HepG2 (cell line): ENCODE results near the gene CDHR3. TPM values are rescaled to one million over a fixed set of nuclear protein-coding genes. Genes with fewer than 3 reads are reported as not detected.

ENCODE experiments used
- ASH2L ChIP-seq: fragments of 300-600, 200-600 bp; sonication (generic); IDR thresholded peaks from 2 replicates; pipeline ENCODE4 v1.7.0; 2017; ENCODE audit warnings: low read depth, mild to moderate bottlenecking, moderate library complexity, mixed read lengths, low read length; ENCODE audit not compliant: insufficient read length
- FOSL2 ChIP-seq: sonication (generic); formaldehyde crosslinking; IDR thresholded peaks from 2 replicates; pipeline ENCODE4 v1.4.0; 2020; ENCODE audit warnings: missing genetic modification reagents
- FOXO1 ChIP-seq: sonication (generic); formaldehyde crosslinking; IDR thresholded peaks from 2 replicates; pipeline ENCODE4 v1.4.0; 2020; ENCODE audit warnings: missing genetic modification reagents
- GATA4 ChIP-seq: sonication (generic); IDR thresholded peaks from 2 replicates; pipeline ENCODE4 v1.6.1; 2016; ENCODE audit warnings: antibody characterized with exemption, low read depth, borderline replicate concordance
- HDAC6 ChIP-seq: fragments of 200-600 bp; sonication (generic); IDR thresholded peaks from 2 replicates; pipeline ENCODE4 v1.7.0; 2017; ENCODE audit warnings: mild to moderate bottlenecking, antibody characterized with exemption, low read length, low read depth
- KDM3A ChIP-seq: IDR thresholded peaks from 2 replicates; pipeline ENCODE4 v1.6.1; 2018; ENCODE audit warnings: low read depth, missing compliant biosample characterization
- LRRFIP1 ChIP-seq: sonication (generic); formaldehyde crosslinking; conservative IDR thresholded peaks from 2 replicates; pipeline ENCODE4 v1.4.0; 2020; ENCODE audit warnings: missing genetic modification reagents
- MED1 ChIP-seq: sonication (generic); formaldehyde crosslinking; IDR thresholded peaks from 2 replicates; pipeline ENCODE4 v1.4.0; 2020; ENCODE audit warnings: missing genetic modification reagents
- MTERF4 ChIP-seq: sonication (generic); formaldehyde crosslinking; IDR thresholded peaks from 2 replicates; pipeline ENCODE4 v1.8.0; 2023; ENCODE audit warnings: mild to moderate bottlenecking, missing genetic modification reagents
- NFIB ChIP-seq: sonication (generic); formaldehyde crosslinking; IDR thresholded peaks from 2 replicates; pipeline ENCODE4 v1.9.0; 2021; ENCODE audit warnings: missing genetic modification reagents, mild to moderate bottlenecking, borderline replicate concordance
- NFKB2 ChIP-seq: sonication (generic); formaldehyde crosslinking; IDR thresholded peaks from 2 replicates; pipeline ENCODE4 v1.4.0; 2020; ENCODE audit warnings: missing genetic modification reagents, borderline replicate concordance
- NR2F1 ChIP-seq, 2 experiments: fragments of 450-650 bp in 1 of 2; formaldehyde crosslinking in 1 of 2; IDR thresholded peaks; 2 replicates each; pipeline versions ENCODE4 v1.5.0 to v1.6.1; 2016 to 2020; ENCODE audit warnings: mild to moderate bottlenecking in 1 of 2, missing compliant biosample characterization in 1 of 2, missing genetic modification reagents in 1 of 2, moderate library complexity in 1 of 2
- NR3C1 ChIP-seq: sonication (generic); formaldehyde crosslinking; IDR thresholded peaks from 2 replicates; pipeline ENCODE4 v1.4.0; 2020; ENCODE audit warnings: missing genetic modification reagents
- ONECUT2 ChIP-seq: sonication (generic); formaldehyde crosslinking; IDR thresholded peaks from 2 replicates; pipeline ENCODE4 v1.4.0; 2020; ENCODE audit warnings: missing genetic modification reagents
- RFX1 ChIP-seq: fragments of 450-650 bp; IDR thresholded peaks from 2 replicates; pipeline ENCODE4 v1.6.1; 2017
- SAP130 ChIP-seq: IDR thresholded peaks from 2 replicates; pipeline ENCODE4 v1.6.1; 2016; ENCODE audit warnings: low read depth
- SOX13 ChIP-seq, 3 experiments: fragments of 450-650 bp in 1 of 3; sonication (generic) in 1 of 3; formaldehyde crosslinking in 1 of 3; IDR thresholded peaks in 2 of 3; conservative IDR thresholded peaks in 1 of 3; 2 replicates each; pipeline versions ENCODE4 v1.5.0 to v1.6.1; 2016 to 2020; ENCODE audit warnings: antibody characterized with exemption in 1 of 3, mild to moderate bottlenecking in 1 of 3, missing compliant biosample characterization in 1 of 3, missing genetic modification reagents in 1 of 3, moderate library complexity in 1 of 3
- SSRP1 ChIP-seq: IDR thresholded peaks from 2 replicates; pipeline ENCODE4 v1.6.1; 2016; ENCODE audit warnings: control low read depth
- TAF15 ChIP-seq: fragments of 200-400 bp; formaldehyde crosslinking; IDR thresholded peaks from one replicate; pipeline ENCODE4 v1.6.1; 2018; ENCODE audit warnings: mild to moderate bottlenecking, low read depth, low read length; ENCODE audit not compliant: poor library complexity, severe bottlenecking
- TOE1 ChIP-seq: sonication (generic); formaldehyde crosslinking; IDR thresholded peaks from 2 replicates; pipeline ENCODE4 v1.4.0; 2020; ENCODE audit warnings: mild to moderate bottlenecking, missing genetic modification reagents
- ZNF138 ChIP-seq: sonication (generic); formaldehyde crosslinking; IDR thresholded peaks from 2 replicates; pipeline ENCODE4 v1.5.0; 2020; ENCODE audit warnings: mild to moderate bottlenecking, low read depth, missing genetic modification reagents
- ZNF20 ChIP-seq: sonication (generic); formaldehyde crosslinking; IDR thresholded peaks from 2 replicates; pipeline ENCODE4 v1.4.0; 2020; ENCODE audit warnings: mild to moderate bottlenecking, moderate library complexity, missing genetic modification reagents
- ZNF777 ChIP-seq: sonication (generic); formaldehyde crosslinking; IDR thresholded peaks from 2 replicates; pipeline ENCODE4 v1.4.0; 2020; ENCODE audit warnings: missing genetic modification reagents
- ZNF879 ChIP-seq: sonication (generic); formaldehyde crosslinking; IDR thresholded peaks from 2 replicates; pipeline ENCODE4 v1.8.1; 2023; ENCODE audit warnings: missing genetic modification reagents
- ZSCAN21 ChIP-seq: sonication (generic); formaldehyde crosslinking; IDR thresholded peaks from 2 replicates; pipeline ENCODE4 v1.8.0; 2022; ENCODE audit warnings: mild to moderate bottlenecking, missing genetic modification reagents, moderate library complexity, borderline replicate concordance
- polyA plus RNA-seq, 8 experiments: library from polyadenylated mRNA; depleted of rRNA in 3 of 8; stranded (reverse) in 7 of 8; unstranded in 1 of 8; fragments of >200 nt; fragmentation: Illumina TruSeq in 4 of 8; extraction: Trizol in 4 of 8; gene quantifications; 2 replicates each; pipeline versions ENCODE4 v1.2.1 to v1.2.3, GENCODE V29; 2011 to 2016; ENCODE audit warnings: low read depth in 4 of 8, missing spikeins in 1 of 8, mixed read lengths in 1 of 8; ENCODE audit not compliant: insufficient read depth in 1 of 8
- total RNA-seq, 5 experiments: library from RNA; depleted of rRNA; stranded (reverse); fragments of >200 nt; fragmentation: Illumina TruSeq; extraction: Trizol; gene quantifications; 2 replicates each; pipeline ENCODE4 v1.2.3, GENCODE V29; 2016; ENCODE audit warnings: low read depth in 1 of 5

CDHR3 gene
- total and polyA plus RNA-seq, 2 of the 13 experiments (the other 11 are each of a cell fraction or from before 2014, with no cell fraction given), result 6.5 to 11.8 TPM

- TF ChIP-seq GATA4, result 0 out of 2 replicates have a peak, but pooled peaks have one; percentile 37
- no peak for TF ChIP-seq NR2F1 (CRISPR knock-in tag; IDR thresholded peaks at IDR 0.05)
- no peak for TF ChIP-seq TAF15
- peak; percentile 67; the same call in 1 of the 2 replicates for TF ChIP-seq SAP130 (CRISPR knock-in tag)
- no peak for TF ChIP-seq ONECUT2 (CRISPR knock-in tag)
- no peak for TF ChIP-seq NFIB (CRISPR knock-in tag)
- TF ChIP-seq FOSL2 (CRISPR knock-in tag), result peak; percentile 45; the same call in 1 of the 2 replicates
- TF ChIP-seq TOE1 (CRISPR knock-in tag), result no peak
- TF ChIP-seq FOXO1, result peak; percentile 50; the same call in 1 of the 2 replicates
- TF ChIP-seq NFKB2 (CRISPR knock-in tag), result no peak
- TF ChIP-seq ZSCAN21 (CRISPR knock-in tag), result no peak
- no peak for TF ChIP-seq SSRP1 (CRISPR knock-in tag)
- no peak for TF ChIP-seq MTERF4
- TF ChIP-seq RFX1, result no peak
- peak; percentile 65; the same call in 1 of the 2 replicates for TF ChIP-seq SOX13 (IDR thresholded peaks at IDR 0.05)
- peak in 1 of 2 experiments; percentile 93; a peak in 2 of 4 replicates for TF ChIP-seq SOX13 (CRISPR knock-in tag; conservative IDR thresholded peaks at IDR 0.05 in 1 of 2, IDR thresholded peaks at IDR 0.05 in 1 of 2)
- no peak for TF ChIP-seq HDAC6
- TF ChIP-seq MED1 (CRISPR knock-in tag), result 0 out of 2 replicates have a peak, but pooled peaks have one; percentile 17
- no peak for TF ChIP-seq ZNF879
- TF ChIP-seq ASH2L, result peak; percentile 14
- no peak for TF ChIP-seq ZNF138 (CRISPR knock-in tag)
- TF ChIP-seq LRRFIP1 (CRISPR knock-in tag), result no peak
- TF ChIP-seq ZNF20 (CRISPR knock-in tag), result no peak
- no peak for TF ChIP-seq NR3C1 (CRISPR knock-in tag)
- no peak for TF ChIP-seq ZNF777 (CRISPR knock-in tag)
- no peak for TF ChIP-seq KDM3A (CRISPR knock-in tag)
Observed at GRCh38 chr7:105940109-105940508, 23.0 kb upstream of the CDHR3 start (continued).
